ENCODE measurements around the gene CATSPER1.

- no peak for TF ChIP-seq CTCF (IDR thresholded peaks at IDR 0.05)
- TF ChIP-seq EZH2 (IDR thresholded peaks at IDR 0.05) = no peak
These were observed 50.5 kb downstream of the CATSPER1 start for GRCh38 chr11:65975771-65976170.

Measured in neural progenitor cell (in vitro differentiated cells).